ENCODE results near the gene ZBED4. TPM values are rescaled to one million over a fixed set of nuclear protein-coding genes. Genes with fewer than 3 reads are reported as not detected.

The ZBED4 gene
- total RNA-seq, 1 experiment from 2014 or later: 29.2 TPM

- DNase-seq (ENCODE audit: low spot score) (no peak), ATAC-seq (no peak)
- no peak overlapping the region for H3K4me3 Mint-ChIP-seq
- ChIA-PET CTCF (no interaction called here), POLR2A (no interaction called here)
- peaks cover 55% of the 10 kb centered on the region for H3K36me3 Mint-ChIP-seq
- peaks cover 2% of the 10 kb centered on the region for H3K27me3 Mint-ChIP-seq (ENCODE audit: low read depth)
- H3K4me1 Mint-ChIP-seq: no peaks in the 10 kb centered on the region
- no peak overlapping the region for H3K27ac Mint-ChIP-seq
- peaks cover 39% of the 10 kb centered on the region for H3K9me3 Mint-ChIP-seq
- no peak for TF ChIP-seq NFYB (CRISPR knock-in tag; conservative IDR thresholded peaks at IDR 0.05; ENCODE audit: low read depth)
- no peak for TF ChIP-seq E2F5 (CRISPR knock-in tag; IDR thresholded peaks at IDR 0.05)
- no peak for TF ChIP-seq ZMAT4 (CRISPR knock-in tag; IDR thresholded peaks at IDR 0.05)
- TF ChIP-seq ZNF671 (CRISPR knock-in tag; IDR thresholded peaks at IDR 0.05): no peak
- no peak for TF ChIP-seq ZNF416 (CRISPR knock-in tag; IDR thresholded peaks at IDR 0.05)
- TF ChIP-seq ZNF138 (CRISPR knock-in tag; conservative IDR thresholded peaks at IDR 0.05): no peak
- TF ChIP-seq ATF1 (CRISPR knock-in tag; IDR thresholded peaks at IDR 0.05): no peak
- no peak for TF ChIP-seq NR2C2 (CRISPR knock-in tag; IDR thresholded peaks at IDR 0.05)
- no peak for TF ChIP-seq ZNF396 (CRISPR knock-in tag; IDR thresholded peaks at IDR 0.05; ENCODE audit: borderline replicate concordance)
- TF ChIP-seq AR (CRISPR knock-in tag; IDR thresholded peaks at IDR 0.05): no peak
- no peak for TF ChIP-seq ATF3 (CRISPR knock-in tag; conservative IDR thresholded peaks at IDR 0.05)
- TF ChIP-seq RORB (CRISPR knock-in tag; IDR thresholded peaks at IDR 0.05): no peak
- TF ChIP-seq IRF2 (CRISPR knock-in tag; IDR thresholded peaks at IDR 0.05; ENCODE audit: borderline replicate concordance, low read depth): no peak
Measured at GRCh38 chr22:49896201-49896600, 42.6 kb downstream of the ZBED4 start.

DNA sequence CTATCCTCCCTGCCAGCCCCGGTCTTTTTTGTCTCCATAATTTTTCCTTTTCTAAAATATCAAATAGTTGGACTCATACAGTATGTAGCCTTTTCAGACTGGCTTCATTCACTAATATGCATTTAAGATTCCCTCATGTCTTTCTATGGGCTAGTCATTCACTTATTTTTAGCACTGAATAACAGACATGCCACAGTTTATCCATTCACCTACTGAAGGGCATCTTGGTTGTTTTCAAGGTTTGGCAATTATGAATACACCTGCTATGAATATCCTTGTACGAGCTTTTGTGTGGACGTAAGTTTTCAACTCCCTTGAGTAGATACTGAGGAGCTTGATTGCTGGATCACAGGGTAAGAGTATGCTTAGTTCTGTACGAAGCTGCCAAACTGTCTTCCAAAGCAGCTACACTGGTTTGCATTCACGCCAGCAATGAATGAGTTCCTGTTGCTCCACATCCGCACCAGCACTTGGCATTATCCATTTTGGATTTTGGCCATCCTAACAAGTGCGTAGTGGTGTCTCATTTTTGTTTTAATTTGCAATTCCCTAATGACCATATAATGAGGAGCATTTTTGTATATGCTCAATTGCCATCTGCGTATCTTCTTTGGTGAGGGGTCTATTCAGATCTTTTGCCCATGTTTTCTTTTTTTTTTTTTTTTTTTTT lies 43.5 kb downstream of the ZBED4 start:
- ChIA-PET CTCF (no interaction called here), POLR2A (no interaction called here)
- Mint-ChIP-seq H3K27ac (no peak overlapping the region), H3K9me3 (peaks cover 42% of the 10 kb centered on the region), H3K4me1 (no peaks in the 10 kb centered on the region), H3K4me3 (no peak overlapping the region), H3K27me3 (ENCODE audit: low read depth) (no peaks in the 10 kb centered on the region; the same call in 1 of the 2 replicates), H3K36me3 (peaks cover 57% of the 10 kb centered on the region)
- TF ChIP-seq ZNF532 (CRISPR knock-in tag; IDR thresholded peaks at IDR 0.05; ENCODE audit: borderline replicate concordance) (no peak), HMGA2 (CRISPR knock-in tag; IDR thresholded peaks at IDR 0.05) (no peak)
- TF ChIP-seq, protein P1, sequence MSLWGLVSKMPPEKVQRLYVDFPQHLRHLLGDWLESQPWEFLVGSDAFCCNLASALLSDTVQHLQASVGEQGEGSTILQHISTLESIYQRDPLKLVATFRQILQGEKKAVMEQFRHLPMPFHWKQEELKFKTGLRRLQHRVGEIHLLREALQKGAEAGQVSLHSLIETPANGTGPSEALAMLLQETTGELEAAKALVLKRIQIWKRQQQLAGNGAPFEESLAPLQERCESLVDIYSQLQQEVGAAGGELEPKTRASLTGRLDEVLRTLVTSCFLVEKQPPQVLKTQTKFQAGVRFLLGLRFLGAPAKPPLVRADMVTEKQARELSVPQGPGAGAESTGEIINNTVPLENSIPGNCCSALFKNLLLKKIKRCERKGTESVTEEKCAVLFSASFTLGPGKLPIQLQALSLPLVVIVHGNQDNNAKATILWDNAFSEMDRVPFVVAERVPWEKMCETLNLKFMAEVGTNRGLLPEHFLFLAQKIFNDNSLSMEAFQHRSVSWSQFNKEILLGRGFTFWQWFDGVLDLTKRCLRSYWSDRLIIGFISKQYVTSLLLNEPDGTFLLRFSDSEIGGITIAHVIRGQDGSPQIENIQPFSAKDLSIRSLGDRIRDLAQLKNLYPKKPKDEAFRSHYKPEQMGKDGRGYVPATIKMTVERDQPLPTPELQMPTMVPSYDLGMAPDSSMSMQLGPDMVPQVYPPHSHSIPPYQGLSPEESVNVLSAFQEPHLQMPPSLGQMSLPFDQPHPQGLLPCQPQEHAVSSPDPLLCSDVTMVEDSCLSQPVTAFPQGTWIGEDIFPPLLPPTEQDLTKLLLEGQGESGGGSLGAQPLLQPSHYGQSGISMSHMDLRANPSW (CRISPR knock-in tag; conservative IDR thresholded peaks at IDR 0.05; ENCODE audit: low read depth): no peak
- no peak for DNase-seq (ENCODE audit: low spot score)
- no peak for ATAC-seq
